Measurements from ENCODE around the gene ADARB2.

ADARB2 gene

DNA sequence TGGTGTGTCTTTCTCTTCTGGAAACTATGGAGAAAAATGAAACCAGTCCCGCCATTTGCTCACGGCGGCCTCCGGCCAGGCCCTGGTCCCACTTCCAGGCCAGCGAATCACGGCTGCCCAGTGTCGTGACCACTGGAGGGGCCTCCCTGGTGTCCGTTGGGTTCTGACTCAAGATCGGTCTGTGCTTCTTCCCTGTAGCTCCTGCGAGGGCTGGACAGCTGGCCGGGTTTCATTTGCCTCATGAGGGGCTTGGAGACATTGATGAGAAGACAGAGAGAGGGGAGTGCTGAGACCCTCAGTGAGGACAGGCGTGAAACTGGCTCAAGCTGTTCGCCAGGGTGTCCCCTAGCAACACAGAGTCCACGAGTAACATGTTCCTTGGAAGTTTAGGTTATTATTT, 108.6 kb downstream of the ADARB2 start:
- DNase-seq (ENCODE audit: low read depth, low spot score), result no peak
- TF ChIP-seq, protein P1, sequence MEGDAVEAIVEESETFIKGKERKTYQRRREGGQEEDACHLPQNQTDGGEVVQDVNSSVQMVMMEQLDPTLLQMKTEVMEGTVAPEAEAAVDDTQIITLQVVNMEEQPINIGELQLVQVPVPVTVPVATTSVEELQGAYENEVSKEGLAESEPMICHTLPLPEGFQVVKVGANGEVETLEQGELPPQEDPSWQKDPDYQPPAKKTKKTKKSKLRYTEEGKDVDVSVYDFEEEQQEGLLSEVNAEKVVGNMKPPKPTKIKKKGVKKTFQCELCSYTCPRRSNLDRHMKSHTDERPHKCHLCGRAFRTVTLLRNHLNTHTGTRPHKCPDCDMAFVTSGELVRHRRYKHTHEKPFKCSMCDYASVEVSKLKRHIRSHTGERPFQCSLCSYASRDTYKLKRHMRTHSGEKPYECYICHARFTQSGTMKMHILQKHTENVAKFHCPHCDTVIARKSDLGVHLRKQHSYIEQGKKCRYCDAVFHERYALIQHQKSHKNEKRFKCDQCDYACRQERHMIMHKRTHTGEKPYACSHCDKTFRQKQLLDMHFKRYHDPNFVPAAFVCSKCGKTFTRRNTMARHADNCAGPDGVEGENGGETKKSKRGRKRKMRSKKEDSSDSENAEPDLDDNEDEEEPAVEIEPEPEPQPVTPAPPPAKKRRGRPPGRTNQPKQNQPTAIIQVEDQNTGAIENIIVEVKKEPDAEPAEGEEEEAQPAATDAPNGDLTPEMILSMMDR (IDR thresholded peaks at IDR 0.05; ENCODE audit: insufficient read depth, low read length, missing control alignments), result no peak
- POLR2A ChIA-PET, result no interaction called here
- CTCF ChIA-PET, result no interaction called here
- H3K4me3 ChIP-seq (ENCODE audit: low read depth, low read length), result no peak overlapping the region

DNA sequence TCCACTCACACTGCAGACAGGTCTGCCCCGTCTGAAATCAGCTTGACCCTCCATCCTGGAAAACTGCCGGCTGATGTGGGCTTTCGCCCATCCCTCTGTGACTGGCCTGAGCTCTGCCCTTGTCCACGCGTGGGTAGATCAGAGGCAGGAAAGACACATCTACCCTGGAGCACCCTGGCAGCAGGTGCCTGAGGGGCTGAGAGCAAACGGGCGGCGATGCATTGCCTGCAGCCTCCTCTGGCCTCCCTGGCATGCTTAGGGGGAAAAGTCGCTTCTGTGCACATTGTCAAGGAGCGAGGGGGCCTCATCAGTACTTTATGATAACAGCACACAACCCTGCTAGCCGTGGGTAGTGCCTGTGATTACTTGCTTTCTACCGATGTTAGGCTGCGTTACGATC, 109.4 kb downstream of the ADARB2 start:
- ChIA-PET CTCF (no interaction called here), POLR2A (no interaction called here)
- DNase-seq (ENCODE audit: low read depth, low spot score), result no peak

DNA sequence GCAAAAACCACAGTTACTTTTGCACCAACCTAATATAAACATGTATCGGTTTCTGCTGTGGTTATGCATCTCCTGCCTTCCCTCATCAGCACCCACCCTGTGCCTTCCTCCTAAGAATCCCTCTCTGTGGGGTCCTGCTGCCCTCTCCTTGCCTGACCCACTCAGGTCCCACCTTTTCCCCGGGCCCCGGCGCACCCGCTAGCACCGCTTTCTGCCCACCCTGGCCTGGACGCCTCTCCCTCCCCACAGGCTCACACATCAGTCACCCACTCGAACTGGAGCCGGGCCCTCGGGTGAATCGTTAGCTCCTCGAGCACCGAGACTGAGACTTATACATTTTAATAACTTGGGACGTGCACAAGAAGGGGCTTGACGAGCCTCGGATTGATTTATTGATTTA, 110.5 kb downstream of the ADARB2 start:
- DNase-seq (ENCODE audit: low read depth, low spot score), result no peak
- TF ChIP-seq, protein P1 (IDR thresholded peaks at IDR 0.05; ENCODE audit: insufficient read depth, low read length, missing control alignments), result no peak
- no peak overlapping the region for H3K4me3 ChIP-seq (ENCODE audit: low read depth, low read length)
- CTCF ChIA-PET, result no interaction called here
- POLR2A ChIA-PET, result no interaction called here

More for the DNA sequence above, 109.4 kb downstream of the ADARB2 start:
- H3K4me3 ChIP-seq (ENCODE audit: low read depth, low read length), result no peak overlapping the region
- TF ChIP-seq, protein P1 (IDR thresholded peaks at IDR 0.05; ENCODE audit: insufficient read depth, low read length, missing control alignments), result no peak

DNA sequence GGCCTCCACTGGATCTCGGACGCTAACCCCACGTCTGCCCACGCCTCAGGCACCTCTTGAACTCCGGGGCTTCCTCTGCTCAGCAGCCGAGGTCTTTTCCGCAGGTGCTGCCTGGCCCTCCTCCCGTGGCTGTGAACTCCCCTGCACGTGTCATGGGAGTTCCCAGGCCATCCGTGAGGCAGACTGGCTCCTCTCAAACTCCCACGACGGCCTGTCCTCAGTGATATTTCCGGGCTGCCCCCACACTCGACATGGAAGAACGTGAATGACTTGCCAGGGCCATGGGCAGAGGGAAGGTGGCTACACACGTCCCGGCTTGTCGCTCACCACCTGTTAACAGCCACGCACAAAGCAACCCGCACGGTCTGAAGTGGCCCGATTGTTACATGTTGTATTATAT, 110.9 kb downstream of the ADARB2 start:
- CTCF ChIA-PET, result no interaction called here

DNA sequence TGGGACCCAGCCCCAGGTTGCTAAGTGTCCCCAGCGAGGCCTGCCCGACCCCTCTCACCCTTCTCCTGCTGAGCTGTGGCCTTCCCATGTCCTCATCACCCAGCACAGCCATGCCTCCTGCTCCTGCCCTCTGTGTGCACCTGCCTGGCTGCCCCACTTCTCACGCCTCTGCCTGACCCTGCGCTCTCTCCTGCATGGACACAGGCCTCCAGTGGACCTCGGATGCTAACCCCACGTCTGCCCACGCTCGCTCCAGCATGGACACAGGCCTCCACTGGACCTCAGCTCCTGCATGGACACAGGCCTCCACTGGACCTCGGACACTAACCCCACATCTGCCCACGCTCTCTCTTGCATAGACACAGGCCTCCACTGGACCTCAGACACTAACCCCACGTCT, 111.6 kb downstream of the ADARB2 start:
- TF ChIP-seq, protein P1 (IDR thresholded peaks at IDR 0.05; ENCODE audit: insufficient read depth, low read length, missing control alignments), result no peak
- ChIA-PET CTCF (no interaction called here), POLR2A (no interaction called here)
- DNase-seq (ENCODE audit: low read depth, low spot score), result no peak
- no peak overlapping the region for H3K4me3 ChIP-seq (ENCODE audit: low read depth, low read length)

More for the DNA sequence above, 110.9 kb downstream of the ADARB2 start:
- POLR2A ChIA-PET, result no interaction called here
- TF ChIP-seq, protein P1 (IDR thresholded peaks at IDR 0.05; ENCODE audit: insufficient read depth, low read length, missing control alignments), result no peak
- DNase-seq (ENCODE audit: low read depth, low spot score), result no peak
- H3K4me3 ChIP-seq (ENCODE audit: low read depth, low read length), result no peak overlapping the region

DNA sequence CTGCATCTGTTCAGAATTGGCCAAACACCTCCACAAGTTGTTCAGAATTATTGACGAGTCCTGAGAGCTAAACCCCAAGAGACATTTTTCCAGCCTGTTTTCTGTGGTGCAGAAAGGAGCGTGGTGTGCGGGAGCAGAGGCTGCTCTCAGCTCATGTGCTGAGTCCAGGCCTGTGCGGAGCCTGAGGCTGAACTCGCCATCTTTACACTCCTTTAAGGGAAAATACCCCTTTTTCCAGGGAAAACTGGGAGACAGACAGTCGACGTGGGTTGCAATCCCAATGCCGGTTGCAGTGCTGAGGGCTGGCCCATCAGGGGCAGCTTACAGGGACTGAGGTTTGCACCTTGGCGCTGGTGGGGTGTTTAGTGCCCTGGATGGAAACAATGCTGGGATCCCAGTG, 112.2 kb downstream of the ADARB2 start:
- no peak for DNase-seq (ENCODE audit: low read depth, low spot score)
- no peak overlapping the region for H3K4me3 ChIP-seq (ENCODE audit: low read depth, low read length)
- ChIA-PET CTCF (no interaction called here), POLR2A (no interaction called here)
- TF ChIP-seq, protein P1 (IDR thresholded peaks at IDR 0.05; ENCODE audit: insufficient read depth, low read length, missing control alignments), result no peak

All from AG04449 (cell line).